Right cardiac atrium (tissue), 5 donors: ENCODE data around the gene TNK1. TPM values are rescaled to one million over a fixed set of nuclear protein-coding genes. Genes with fewer than 3 reads are reported as not detected.
"Not testable (repeated sequence)": the region's sequence is repeated elsewhere in the genome, so short reads cannot be mapped to it uniquely, and the experiment has no call there.

Experiments
- ATAC-seq, 2 donors: fragments of 200-7000 bp; cut with Tn5 transposase; one replicate each; pipeline versions ENCODE4 v1.8.0 to v1.9.1; 2020; ENCODE audit warnings: moderate library complexity in 2 of 2, mild to moderate bottlenecking in 1 of 2
- DNase-seq, 3 donors: peaks; one replicate each; pipeline ENCODE4 v3.0.0-alpha.2; 2020
- H3K27ac ChIP-seq: one replicate; pipeline ENCODE4 v1.5.1; 2013; ENCODE audit warnings: mild to moderate bottlenecking, low read length, control low read depth, moderate library complexity
- H3K27me3 ChIP-seq: one replicate; pipeline ENCODE4 v1.6.1; 2013; ENCODE audit not compliant: control insufficient read depth, insufficient read depth
- H3K4me1 ChIP-seq: one replicate; pipeline ENCODE4 v1.6.1; 2013; ENCODE audit warnings: low read length; ENCODE audit not compliant: control insufficient read depth, insufficient read depth
- H3K4me3 ChIP-seq: one replicate; pipeline ENCODE4 v1.5.1; 2013; ENCODE audit warnings: low read length, control low read depth
- H3K9me3 ChIP-seq: one replicate; pipeline ENCODE4 v1.6.1; 2013; ENCODE audit warnings: low read length; ENCODE audit not compliant: control insufficient read depth
- WGBS: extraction: QIAGEN DNeasy Blood & Tissue Kit; methylation state at CpG from one replicate; pipeline ENCODE4 v1.1.7; 2013; 5-methylcytosine and 5-hydroxymethylcytosine counted together
- intact Hi-C, 4 donors: fragments of 100-400 bp; cut with DNase I; formaldehyde crosslinking; loops; one replicate each; pipeline versions ENCODE4 v1.11.0 to v1.14.0; 2022 to 2023
- long read RNA-seq, 4 donors: library from polyadenylated mRNA; unstranded; transcript quantifications; one replicate each; pipeline ENCODE4 v2.0.0, GENCODE V29; 2020 to 2021
- polyA plus RNA-seq: library from polyadenylated mRNA; stranded (reverse); fragments of 200-250 nt; gene quantifications from one replicate; pipeline ENCODE4 v1.2.3, GENCODE V29; 2013
- total RNA-seq, 4 donors: library from RNA; stranded (reverse); fragmentation: NEBNext Ultra II Directional; extraction: Animal tissue kit (Norgen Biotek cat#: 25700); gene quantifications; one replicate each; pipeline ENCODE4 v1.2.1, GENCODE V29; 2021
- donor health status: healthy with polysubstance abuse.
- donor health status: DM: no; HTN: yes; CAD: no.
- donor health status: DM: no; HTN: no; CAD: no.
- donor health status: DM: no; HTN: yes; CAD: no; lungs with severe emphysema.
- donor health status: DM: yes; HTN: yes; CAD: no.

Gene TNK1
- total RNA-seq (1 to 10 TPM; 2.1 to 3.6 (median 3.4) TPM), polyA plus RNA-seq (1.7 TPM)
- long read RNA-seq, donor 1, partial matches to known transcripts = 7 of 7 reads
- long read RNA-seq, donor 1, other reads (novel, unspliced or antisense) = 0 of 7 reads
- long read RNA-seq, donor 2, partial matches to known transcripts = 4 of 5 reads
- long read RNA-seq, donor 2, other reads (novel, unspliced or antisense) = 1 of 5 reads
- long read RNA-seq, donor 3, partial matches to known transcripts = 6 of 6 reads
- long read RNA-seq, donor 3, other reads (novel, unspliced or antisense) = 0 of 6 reads
- long read RNA-seq, donor 4, partial matches to known transcripts = 0 of 2 reads
- long read RNA-seq, donor 4, other reads (novel, unspliced or antisense) = 2 of 2 reads

DNA sequence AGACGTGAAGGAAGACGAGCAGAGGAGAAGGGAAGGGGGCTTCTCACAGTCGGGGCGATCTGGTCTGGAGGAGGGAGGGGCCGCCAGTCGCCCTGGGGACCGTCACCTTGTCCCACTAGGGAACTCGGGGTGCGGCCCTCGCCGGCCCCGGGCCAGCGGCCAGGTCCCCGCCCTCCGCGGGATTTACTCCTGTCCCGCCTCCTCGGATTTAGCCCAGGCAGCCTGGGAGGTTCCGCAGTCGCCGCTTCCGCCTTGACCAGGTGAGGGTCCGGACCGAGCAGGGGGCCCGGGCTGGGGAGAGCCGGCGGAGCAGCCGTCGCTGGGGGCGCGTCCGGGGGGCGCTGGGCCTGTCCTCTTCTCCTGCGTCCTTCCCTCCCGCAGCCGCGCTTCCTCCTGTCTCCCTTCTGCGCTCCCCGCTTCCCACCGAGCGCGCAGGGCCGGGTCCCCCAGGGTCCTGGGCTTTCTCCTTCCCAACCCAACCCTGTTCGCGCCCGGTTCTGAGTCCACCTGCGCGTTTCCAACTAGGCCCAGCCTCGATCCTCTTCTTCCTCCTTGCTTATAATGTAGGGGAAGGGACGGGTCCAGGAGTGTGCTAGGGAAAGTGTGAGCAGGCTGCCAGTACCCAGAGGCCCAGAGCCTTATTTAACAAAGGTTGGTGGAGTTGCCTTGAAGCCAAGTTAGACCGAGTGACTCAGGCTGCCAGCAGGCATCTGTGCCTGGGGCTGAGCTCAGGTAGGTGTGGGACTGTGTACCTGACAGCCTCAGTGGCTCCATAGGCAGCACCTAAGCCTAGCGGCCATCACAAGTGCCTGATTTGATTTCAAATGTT, at the start of gene TNK1:
Gene TNK1, plus strand, starts transcription at position 235 of the 829 bp plus-strand sequence. CDS start 1,838 bp downstream, outside the sequence.
- intact Hi-C loops = no loop called here
- H3K4me3 ChIP-seq = peak within 1 kb of the TSS; percentile 45
- no peak within 1 kb of the TSS for H3K27ac ChIP-seq
- H3K9me3 ChIP-seq = no peaks in the 10 kb centered on the region
- peak; percentile 59 to 81 (median 79) for DNase-seq
- H3K27me3 ChIP-seq = no peaks in the 10 kb centered on the region
- WGBS = 3% methylated on average over 51 of the region's 52 CpGs
- ATAC-seq = peak; percentile 53 to 58
- H3K4me1 ChIP-seq = peaks cover 3% of the 10 kb centered on the region

DNA sequence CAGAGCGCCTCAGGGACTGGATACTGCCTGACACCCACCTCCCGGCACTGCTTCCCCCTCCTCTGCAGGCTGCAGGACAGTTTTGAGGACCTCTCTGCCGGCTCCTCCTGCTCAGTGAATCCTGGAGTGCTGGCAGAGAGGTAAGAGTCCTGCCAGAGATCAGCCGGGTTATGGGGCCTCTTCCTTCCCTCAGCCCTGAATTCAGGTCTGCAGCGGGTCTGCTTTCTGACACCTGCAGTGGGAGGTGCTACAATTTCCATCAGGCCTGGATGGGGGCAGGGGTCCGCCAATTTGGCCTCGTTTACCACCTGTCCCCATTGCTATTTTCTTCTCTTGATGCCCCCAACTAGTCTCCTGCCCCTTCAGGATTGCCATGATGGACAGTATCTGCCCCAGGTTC, 48.8 kb upstream of the TNK1 start:
- ATAC-seq = no peak
- intact Hi-C loops = no loop called here
- Histone ChIP-seq H3K27me3 (no peaks in the 10 kb centered on the region), H3K9me3 (no peaks in the 10 kb centered on the region), H3K4me1 (no peaks in the 10 kb centered on the region), H3K27ac (no peak overlapping the region), H3K4me3 (no peak overlapping the region)
- peak in 1 of 3 donors; percentile 30 for DNase-seq
- WGBS = 55% methylated on average over 7 of the region's 7 CpGs

DNA sequence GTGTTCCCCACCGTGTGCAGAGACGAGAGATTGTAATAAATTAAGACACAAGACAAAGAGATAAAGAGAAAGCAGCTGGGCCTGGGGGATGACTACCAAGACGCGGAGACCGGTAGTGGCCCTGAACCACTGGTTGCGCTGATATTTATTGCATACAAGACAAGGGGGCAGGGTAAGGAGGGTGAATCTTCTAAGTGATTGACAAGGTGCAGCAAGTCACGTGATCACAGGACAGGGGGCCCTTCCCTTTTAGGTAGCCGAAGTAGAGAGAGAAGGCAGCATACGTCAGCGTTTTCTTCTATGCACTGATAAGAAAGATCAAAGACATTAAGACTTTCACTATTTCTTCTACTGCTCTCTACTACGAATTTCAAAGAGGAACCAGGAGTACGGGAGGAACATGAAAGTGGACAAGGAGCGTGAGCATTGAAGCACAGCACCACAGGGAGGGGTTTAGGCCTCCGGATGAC, 48.3 kb upstream of the TNK1 start:
- DNase-seq = peak in 1 of 3 donors; percentile 24
- H3K27ac ChIP-seq, H3K27me3 ChIP-seq, H3K9me3 ChIP-seq, ATAC-seq, H3K4me1 ChIP-seq, intact Hi-C loops, H3K4me3 ChIP-seq: not testable (repeated sequence)
- WGBS = 43% methylated on average over 14 of the region's 14 CpGs

DNA sequence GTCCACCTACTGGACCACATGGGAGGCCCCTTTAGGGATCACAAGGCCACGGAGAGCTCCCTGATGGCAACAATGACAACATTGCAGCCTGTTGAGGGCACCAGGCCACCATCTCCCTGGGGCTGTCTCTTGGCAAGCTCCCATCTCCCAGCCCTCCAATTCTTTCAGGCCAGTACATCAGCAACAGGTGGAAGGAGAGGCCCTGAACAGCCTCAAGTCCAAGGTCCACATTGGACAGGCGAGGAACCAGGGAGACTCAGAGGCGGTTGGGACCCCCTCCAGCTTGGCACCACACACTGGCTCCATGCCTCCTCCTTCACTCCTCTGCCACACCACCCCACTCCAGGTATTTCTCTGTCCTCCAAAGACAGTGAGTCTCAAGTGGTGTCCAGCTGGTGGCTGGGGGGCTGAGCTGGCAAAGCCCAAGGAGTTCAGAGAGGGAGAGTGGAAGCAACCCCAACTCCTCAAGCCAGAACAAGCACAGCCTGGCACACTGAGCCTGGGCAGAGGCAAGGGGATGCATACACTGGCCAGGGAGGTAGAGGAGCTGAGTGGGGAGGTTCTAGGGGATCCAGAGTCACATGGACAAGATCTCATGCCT, 45.9 kb upstream of the TNK1 start:
- Histone ChIP-seq H3K4me1 (no peaks in the 10 kb centered on the region), H3K27ac (no peak overlapping the region), H3K27me3 (no peaks in the 10 kb centered on the region), H3K4me3 (no peak overlapping the region), H3K9me3 (no peaks in the 10 kb centered on the region)
- ATAC-seq = no peak
- 90% methylated on average over 3 of the region's 3 CpGs for WGBS
- intact Hi-C loops = no loop called here
- peak in 1 of 3 donors; percentile 30 for DNase-seq

DNA sequence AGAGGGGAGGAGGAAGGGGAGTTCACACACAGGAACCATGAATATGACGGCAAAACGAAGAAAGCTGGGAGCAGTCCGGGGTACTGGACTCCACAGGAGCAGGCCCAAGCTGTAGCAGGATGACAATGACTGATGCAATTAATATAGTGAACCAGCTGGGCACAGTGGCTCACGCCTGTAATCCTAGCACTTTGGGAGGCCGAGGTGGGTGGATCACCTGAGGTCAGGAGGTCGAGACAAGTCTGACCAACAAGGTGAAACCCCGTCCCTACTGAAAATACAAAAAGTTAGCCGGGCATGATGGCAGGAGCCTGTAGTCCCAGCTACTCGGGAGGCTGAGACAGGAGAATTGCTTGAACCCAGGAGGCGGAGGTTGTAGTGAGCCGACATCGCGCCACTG, 45.1 kb upstream of the TNK1 start:
- H3K27ac ChIP-seq, H3K4me3 ChIP-seq, H3K4me1 ChIP-seq, ATAC-seq, DNase-seq, H3K9me3 ChIP-seq, intact Hi-C loops, H3K27me3 ChIP-seq: not testable (repeated sequence)
- WGBS = 83% methylated on average over 13 of the region's 13 CpGs

DNA sequence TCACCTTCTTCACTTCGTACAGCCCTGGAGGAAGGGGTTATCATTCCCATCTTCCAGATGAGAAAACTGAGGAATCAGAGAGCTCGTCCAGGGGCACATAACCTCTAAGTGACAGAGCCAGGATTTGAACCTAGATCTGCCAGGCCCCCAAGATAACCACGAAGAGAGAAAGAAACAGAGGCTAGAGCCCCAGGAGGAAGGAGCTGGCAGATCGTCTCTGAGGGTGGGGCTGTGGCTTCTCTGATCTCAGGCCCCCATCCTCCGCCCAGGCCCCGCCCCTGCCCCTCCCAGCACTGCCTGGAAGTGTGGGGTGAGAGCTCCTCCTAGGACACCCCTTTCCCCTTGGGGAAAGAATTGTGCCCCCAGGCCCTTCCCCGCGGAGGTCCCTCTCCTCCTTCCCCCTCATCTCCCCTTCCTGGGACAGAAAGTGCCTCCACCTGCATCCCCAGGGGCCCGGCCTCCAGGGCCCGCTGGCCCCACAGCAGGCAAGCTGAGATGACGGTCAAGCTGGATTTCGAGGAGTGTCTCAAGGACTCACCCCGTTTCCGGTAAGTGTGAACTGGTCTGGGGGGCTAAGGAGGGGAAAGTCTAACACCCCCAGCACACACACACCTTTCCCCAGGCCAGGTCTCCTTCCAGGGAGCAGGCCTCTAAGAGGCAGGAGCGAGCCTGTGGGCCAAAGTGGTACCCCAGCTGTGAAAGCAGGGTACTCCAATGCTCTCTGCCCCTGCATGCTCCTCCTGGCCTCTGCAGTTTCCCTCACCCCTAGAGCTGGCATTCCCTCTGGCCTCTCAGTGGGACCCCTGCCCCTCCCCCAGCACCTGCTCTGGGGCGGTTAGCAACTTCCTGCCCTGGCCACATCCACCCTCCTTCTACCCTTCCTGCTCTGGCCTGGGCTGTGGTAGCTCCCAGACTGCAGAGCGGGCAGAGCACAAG, 44.4 kb upstream of the TNK1 start, which contains the start of gene ACAP1:
Gene ACAP1, plus strand, starts transcription at position 290 of the 936 bp plus-strand sequence. Its CDS starts 206 bp downstream, at position 496.
- no peaks in the 10 kb centered on the region for H3K4me1 ChIP-seq
- no peak within 1 kb of the TSS for H3K27ac ChIP-seq
- no peaks in the 10 kb centered on the region for H3K9me3 ChIP-seq
- ATAC-seq = peak; percentile 33 to 54
- WGBS = 47% methylated on average over 17 of the region's 17 CpGs
- no peaks in the 10 kb centered on the region for H3K27me3 ChIP-seq
- peak in 2 of 3 donors; percentile 75 to 83 for DNase-seq
- no peak within 1 kb of the TSS for H3K4me3 ChIP-seq
- intact Hi-C loops = no loop called here

DNA sequence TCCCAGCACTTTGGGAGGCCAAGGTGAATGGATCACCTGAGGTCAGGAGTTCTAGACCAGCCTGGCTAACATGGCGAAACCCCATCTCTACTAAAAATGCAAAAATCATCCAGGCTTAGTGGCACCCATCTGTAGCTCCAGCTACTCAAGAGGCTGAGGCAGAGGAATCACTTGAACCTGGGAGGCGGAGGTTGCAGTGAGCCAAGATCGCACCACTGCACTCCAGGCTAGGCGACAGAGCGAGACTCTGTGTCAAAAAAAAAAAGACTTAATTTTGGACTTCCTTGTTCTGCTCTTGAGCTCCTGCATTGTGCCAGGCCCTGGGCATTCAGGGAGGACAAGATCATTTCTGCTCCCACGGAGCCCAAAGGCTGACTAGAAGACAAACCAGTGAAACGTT, 43.3 kb upstream of the TNK1 start:
- intact Hi-C loops, H3K27me3 ChIP-seq, DNase-seq, H3K9me3 ChIP-seq, ATAC-seq, H3K4me3 ChIP-seq, H3K27ac ChIP-seq, H3K4me1 ChIP-seq: not testable (repeated sequence)
- 72% methylated on average over 7 of the region's 7 CpGs for WGBS

DNA sequence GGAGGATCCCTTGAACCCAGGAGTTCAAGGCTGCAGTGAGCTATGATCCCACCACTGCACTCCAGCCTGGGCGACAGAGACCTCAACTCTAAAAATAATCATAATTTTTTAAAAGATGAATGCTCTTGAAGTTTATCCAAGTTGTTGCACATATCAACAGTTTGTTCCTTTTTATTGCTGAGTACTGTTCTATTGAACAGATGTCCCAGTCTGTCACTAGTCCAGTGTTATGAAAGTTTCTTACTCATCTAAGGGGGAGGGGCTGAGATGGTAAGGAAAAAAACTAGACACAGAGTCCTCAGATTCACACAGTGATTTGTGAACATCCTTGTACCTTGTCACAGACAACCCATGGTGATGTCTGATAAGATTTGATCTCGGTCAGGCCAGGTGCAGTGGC, 40.7 kb upstream of the TNK1 start:
- no peaks in the 10 kb centered on the region for H3K27me3 ChIP-seq
- no peaks in the 10 kb centered on the region for H3K4me1 ChIP-seq
- WGBS = 74% methylated on average over 2 of the region's 2 CpGs
- DNase-seq (no peak), ATAC-seq (no peak)
- H3K27ac ChIP-seq = no peak overlapping the region
- intact Hi-C loops = loop anchor here in 2 of 4 donors (10.0 kb wide), 2 partner anchors 45 to 55 kb away; partner anchors contain the start of genes SLC2A4 (in 1 of the 2) and YBX2 (in 1 of the 2)
- H3K9me3 ChIP-seq = no peaks in the 10 kb centered on the region
- H3K4me3 ChIP-seq = no peak overlapping the region

DNA sequence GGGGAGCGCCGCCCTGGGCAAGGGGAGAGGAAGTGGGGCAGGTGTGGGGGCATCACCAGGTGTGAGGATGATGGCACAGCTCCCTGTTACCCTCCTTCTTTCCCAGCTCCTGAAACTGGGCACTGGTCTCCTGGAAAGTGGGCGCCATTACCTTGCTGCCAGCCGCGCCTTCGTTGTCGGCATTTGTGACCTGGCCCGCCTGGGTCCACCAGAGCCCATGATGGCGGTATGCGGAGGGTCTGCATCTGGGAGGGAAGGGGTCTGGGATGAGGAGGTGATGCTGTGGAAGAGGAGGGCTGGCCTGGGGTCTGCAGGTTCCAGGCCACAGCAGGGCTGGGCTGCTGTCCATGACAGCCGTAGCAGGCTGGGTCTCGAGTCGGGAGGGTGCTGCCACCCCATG, 39.0 kb upstream of the TNK1 start:
- no peak for DNase-seq
- ATAC-seq = no peak
- Histone ChIP-seq H3K9me3 (no peaks in the 10 kb centered on the region), H3K27me3 (no peaks in the 10 kb centered on the region), H3K4me1 (no peaks in the 10 kb centered on the region), H3K4me3 (no peak overlapping the region), H3K27ac (no peak overlapping the region)
- WGBS = 91% methylated on average over 13 of the region's 13 CpGs
- intact Hi-C loops = loop anchor here in 2 of 4 donors (10.0 kb wide), 2 partner anchors 47 to 57 kb away; partner anchors contain the start of genes SLC2A4 (in 1 of the 2) and YBX2 (in 1 of the 2)

DNA sequence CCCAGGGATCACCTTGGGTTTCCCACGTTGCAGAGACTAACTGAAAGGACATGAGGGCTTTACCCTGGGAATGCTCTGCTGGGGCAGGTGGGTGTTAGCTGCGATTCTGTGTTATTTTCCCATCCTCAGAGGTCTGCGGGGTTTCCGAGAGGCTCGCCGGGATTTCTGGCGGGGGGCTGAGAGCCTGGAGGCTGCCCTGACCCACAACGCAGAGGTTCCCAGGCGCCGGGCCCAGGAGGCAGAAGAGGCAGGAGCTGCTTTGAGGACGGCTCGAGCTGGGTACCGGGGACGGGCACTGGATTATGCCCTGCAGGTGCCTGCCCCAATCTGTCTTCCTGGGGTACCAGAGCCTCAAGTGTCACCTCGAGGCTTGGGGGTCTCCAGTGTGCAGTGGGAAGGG, 37.6 kb upstream of the TNK1 start:
- ATAC-seq = no peak
- 76% methylated on average over 15 of the region's 15 CpGs for WGBS
- Histone ChIP-seq H3K27me3 (no peaks in the 10 kb centered on the region), H3K27ac (no peak overlapping the region), H3K9me3 (no peaks in the 10 kb centered on the region), H3K4me1 (no peaks in the 10 kb centered on the region), H3K4me3 (no peak overlapping the region)
- intact Hi-C loops = loop anchor here in 2 of 4 donors (10.0 kb wide), 2 partner anchors 48 to 58 kb away; partner anchors contain the start of genes SLC2A4 (in 1 of the 2) and YBX2 (in 1 of the 2)
- peak in 1 of 3 donors; percentile 33 for DNase-seq
